NCI-H2227 (cell line): ENCODE results near the gene MRC2.

Experiments used
- DNase-seq: peaks from one replicate; lab custom pipeline; 2025; ENCODE audit not compliant: unreplicated experiment; lab: John Stamatoyannopoulos, UW

The MRC2 gene

GRCh38 chr17:62717889-62718288 is 90.4 kb downstream of the MRC2 start:
- no peak for DNase-seq

- no peak for DNase-seq
These were observed 91.0 kb downstream of the MRC2 start for GRCh38 chr17:62718429-62718828.

- DNase-seq: no peak
These were observed 92.1 kb downstream of the MRC2 start for GRCh38 chr17:62719586-62719985.

- peak; percentile 6 for DNase-seq
These were observed 92.8 kb downstream of the MRC2 start for GRCh38 chr17:62720126-62720850.

- DNase-seq: no peak
These were observed 95.2 kb downstream of the MRC2 start for GRCh38 chr17:62722625-62723024.

GRCh38 chr17:62723842-62724241 is 96.4 kb downstream of the MRC2 start:
- peak; percentile 64 for DNase-seq

GRCh38 chr17:62724398-62725146 is 97.1 kb downstream of the MRC2 start:
- DNase-seq: peak; percentile 20

- DNase-seq: no peak
These were observed 98.3 kb downstream of the MRC2 start for GRCh38 chr17:62725791-62726249.

- DNase-seq: no peak
These were observed 100.6 kb downstream of the MRC2 start for GRCh38 chr17:62727916-62728672.

GRCh38 chr17:62732125-62732524 is 104.7 kb downstream of the MRC2 start:
- no peak for DNase-seq

- DNase-seq: no peak
These were observed 107.7 kb downstream of the MRC2 start for GRCh38 chr17:62735044-62735651.

GRCh38 chr17:62737513-62737912 is 110.0 kb downstream of the MRC2 start:
- DNase-seq: no peak

- DNase-seq: no peak
These were observed 110.8 kb downstream of the MRC2 start for GRCh38 chr17:62738281-62738680.

- peak; percentile 53 for DNase-seq
These were observed 112.3 kb downstream of the MRC2 start for GRCh38 chr17:62739645-62740388.

GRCh38 chr17:62741290-62741689 is 113.8 kb downstream of the MRC2 start:
- DNase-seq: no peak
